Mammary epithelial cell (primary cell): Measurements from ENCODE around the gene FGD3.

Source experiments
- EZH2 ChIP-seq: IDR thresholded peaks from 2 replicates; pipeline ENCODE4 v1.6.1; 2012; ENCODE audit warnings: low read length, inconsistent platforms, borderline replicate concordance
- TF ChIP-seq, protein P1 (sequence below), 2 donors: IDR thresholded peaks in 1 of 2; conservative IDR thresholded peaks in 1 of 2; 2 replicates each; pipeline ENCODE4 v1.5.1; 2011 to 2012; ENCODE audit warnings: inconsistent platforms in 2 of 2, low read length in 2 of 2, mild to moderate bottlenecking in 2 of 2, control low read depth in 1 of 2, low read depth in 1 of 2; ENCODE audit not compliant: insufficient read depth in 1 of 2; ENCODE audit errors: extremely low read depth in 1 of 2

DNA sequence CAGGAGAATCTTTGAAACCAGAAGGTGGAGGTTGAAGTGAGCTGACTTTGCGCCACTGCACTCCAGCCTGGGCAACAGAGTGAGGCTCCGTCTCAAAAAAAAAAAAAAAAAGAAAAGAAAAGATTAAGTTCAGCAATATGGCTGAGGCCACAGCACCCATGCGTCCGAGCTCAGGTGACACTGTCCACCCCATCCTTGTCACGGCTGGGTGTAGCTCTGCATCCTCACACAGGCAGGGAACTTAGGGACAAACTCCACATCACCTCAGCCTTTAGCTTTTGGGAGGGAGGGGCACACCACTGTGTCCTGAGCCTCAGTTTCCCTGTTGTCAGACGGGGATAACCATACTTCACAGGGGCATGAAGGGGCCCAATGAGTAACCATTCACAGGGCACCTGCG lies 15.5 kb downstream of the FGD3 start:
- TF ChIP-seq, protein P1, sequence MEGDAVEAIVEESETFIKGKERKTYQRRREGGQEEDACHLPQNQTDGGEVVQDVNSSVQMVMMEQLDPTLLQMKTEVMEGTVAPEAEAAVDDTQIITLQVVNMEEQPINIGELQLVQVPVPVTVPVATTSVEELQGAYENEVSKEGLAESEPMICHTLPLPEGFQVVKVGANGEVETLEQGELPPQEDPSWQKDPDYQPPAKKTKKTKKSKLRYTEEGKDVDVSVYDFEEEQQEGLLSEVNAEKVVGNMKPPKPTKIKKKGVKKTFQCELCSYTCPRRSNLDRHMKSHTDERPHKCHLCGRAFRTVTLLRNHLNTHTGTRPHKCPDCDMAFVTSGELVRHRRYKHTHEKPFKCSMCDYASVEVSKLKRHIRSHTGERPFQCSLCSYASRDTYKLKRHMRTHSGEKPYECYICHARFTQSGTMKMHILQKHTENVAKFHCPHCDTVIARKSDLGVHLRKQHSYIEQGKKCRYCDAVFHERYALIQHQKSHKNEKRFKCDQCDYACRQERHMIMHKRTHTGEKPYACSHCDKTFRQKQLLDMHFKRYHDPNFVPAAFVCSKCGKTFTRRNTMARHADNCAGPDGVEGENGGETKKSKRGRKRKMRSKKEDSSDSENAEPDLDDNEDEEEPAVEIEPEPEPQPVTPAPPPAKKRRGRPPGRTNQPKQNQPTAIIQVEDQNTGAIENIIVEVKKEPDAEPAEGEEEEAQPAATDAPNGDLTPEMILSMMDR (conservative IDR thresholded peaks at IDR 0.05 in 1 of 2, IDR thresholded peaks at IDR 0.05 in 1 of 2; ENCODE audit: extremely low read depth in 1 of 2, insufficient read depth in 1 of 2, low read depth in 1 of 2, low read length in 2 of 2) = no peak
- no peak for TF ChIP-seq EZH2
